NCI-H82 treated with DMSO at 0.1 percent for 48 hours (cell line): Measurements from ENCODE around the gene NKAIN2.
A peak's percentile ranks its signal among the peaks of the same experiment; 100 is the strongest.
"Not testable (repeated sequence)": the region's sequence is repeated elsewhere in the genome, so short reads cannot be mapped to it uniquely, and the experiment has no call there.

Source experiments
- DNase-seq: peaks from one replicate; lab custom pipeline; 2025; ENCODE audit not compliant: unreplicated experiment; lab: John Stamatoyannopoulos, UW

The NKAIN2 gene

DNA sequence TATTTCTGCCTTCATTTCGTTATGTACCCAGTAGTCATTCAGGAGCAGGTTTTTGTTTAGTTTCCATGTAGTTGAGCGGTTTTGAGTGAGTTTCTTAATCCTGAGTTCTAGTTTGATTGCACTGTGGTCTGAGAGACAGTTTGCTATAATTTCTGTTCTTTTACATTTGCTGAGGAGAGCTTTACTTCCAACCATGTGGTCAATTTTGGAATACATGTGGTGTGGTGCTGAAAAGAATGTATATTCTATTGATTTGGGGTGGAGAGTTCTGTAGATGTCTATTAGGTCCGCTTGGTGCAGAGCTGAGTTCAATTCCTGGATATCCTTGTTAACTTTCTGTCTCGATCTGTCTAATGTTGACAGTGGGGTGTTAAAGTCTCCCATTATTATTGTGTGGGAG is 606.8 kb downstream of the NKAIN2 start:
- not testable (repeated sequence) for DNase-seq

DNA sequence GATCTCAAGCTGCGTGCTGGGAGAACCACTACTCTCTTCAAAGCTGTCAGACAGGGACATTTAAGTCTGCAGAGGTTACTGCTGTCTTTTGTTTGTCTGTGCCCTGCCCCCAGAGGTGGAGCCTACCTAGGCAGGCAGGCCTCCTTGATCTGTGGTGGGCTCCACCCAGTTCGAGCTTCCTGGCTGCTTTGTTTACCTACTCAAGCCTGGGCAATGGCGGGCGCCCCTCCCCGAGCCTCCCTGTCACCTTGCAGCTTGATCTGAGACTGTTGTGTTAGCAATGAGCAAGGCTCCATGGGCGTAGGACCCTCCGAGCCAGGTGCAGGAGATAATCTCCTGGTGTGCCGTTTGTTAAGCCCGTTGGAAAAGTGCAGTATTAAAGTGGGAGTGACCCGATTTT is 609.0 kb downstream of the NKAIN2 start:
- not testable (repeated sequence) for DNase-seq

DNA sequence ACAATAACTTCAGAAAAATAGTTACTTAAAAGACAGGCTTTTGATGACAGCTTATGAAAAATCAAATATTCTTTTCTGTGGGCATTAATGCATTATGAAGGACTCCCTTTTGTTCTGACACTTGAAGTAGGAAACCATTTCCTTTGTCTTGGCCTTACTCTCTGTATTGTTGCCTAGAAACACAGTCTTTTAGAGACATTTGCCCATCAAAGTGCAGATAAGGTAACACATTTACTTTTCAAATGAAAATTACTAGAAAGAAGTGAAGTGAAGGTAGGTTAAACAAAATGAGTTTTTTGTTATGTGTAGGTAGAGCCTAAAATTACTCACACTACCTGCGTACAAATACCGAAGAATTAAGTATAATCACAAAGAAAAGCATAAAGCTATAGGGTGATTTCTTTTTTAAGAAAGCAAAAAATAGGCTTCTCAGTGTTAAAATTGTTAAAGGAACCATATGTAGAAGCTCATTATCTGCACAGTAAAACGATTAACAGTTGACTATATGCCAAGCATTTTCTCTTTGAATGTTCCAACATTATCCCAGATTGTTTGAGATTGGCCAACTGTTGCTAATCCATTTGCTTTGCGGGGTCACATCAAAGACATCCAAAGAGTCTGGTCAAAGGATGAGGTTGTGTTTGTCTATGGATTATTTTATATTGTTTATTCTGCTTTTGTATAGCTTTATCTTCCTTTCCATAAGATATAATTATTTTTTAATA is 616.6 kb downstream of the NKAIN2 start:
- DNase-seq, result peak; percentile 65

DNA sequence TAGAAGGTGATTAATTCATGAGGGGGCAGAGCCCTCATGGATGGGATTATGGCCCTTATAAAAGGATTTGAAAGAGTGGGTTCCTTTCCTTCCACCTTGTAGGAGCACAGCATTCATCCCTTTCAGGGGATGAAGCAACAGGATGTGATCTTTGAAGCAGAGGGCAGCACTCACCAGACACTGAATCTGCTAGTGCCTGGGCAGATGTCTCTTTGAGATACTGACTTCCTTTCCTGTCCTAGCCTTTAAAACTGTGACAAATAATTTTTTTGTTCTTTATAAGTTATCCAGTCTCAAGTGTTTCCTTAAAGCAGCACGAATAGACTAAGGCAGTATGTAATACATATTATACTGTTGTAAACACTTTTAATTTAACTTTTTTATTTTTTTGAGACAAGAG is 620.0 kb downstream of the NKAIN2 start:
- DNase-seq, result peak; percentile 84

DNA sequence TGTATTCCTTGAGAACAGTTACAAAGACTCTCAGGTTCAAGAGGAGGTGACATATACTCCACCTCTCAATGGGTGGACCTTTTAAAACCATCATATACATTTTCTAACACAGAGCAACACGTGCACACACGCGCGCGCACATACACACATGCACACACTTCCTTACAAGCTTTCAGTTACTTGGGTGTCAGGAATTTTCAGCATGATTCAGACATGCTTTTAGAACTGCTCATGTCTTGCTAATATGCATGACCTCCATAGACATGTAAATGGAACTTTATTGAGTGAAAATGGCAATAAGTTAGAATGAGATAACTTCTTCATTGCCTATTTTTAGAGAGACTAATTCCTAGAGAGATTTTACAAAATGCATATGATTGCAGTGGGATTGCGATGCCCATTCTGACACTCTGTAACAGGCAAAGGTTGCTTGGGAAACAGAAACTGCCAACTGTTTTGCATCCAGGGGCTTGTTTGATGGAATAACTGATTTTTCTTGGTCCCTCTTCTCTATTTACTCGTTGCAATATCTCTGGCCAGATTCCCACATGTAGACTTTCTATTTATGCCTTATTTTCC is 627.2 kb downstream of the NKAIN2 start:
- DNase-seq, result no peak

DNA sequence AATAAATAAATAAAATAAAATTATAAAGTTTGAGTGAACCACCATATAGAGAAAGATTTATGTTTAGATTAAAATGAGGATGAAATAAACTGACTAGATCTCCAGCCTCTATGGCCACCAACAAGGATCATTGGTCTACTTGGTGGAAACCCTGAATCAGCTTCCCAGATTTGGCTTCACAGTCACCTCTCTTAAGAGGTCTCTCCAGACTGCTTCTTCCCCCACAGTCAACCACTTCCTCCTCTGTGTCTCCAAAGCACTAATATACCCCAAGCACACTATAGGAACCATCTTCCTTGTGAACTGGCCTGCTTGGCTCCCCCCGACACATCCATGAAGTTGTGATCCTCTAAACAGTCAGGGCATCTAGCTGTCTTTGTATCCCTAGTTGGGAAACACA is 629.0 kb downstream of the NKAIN2 start:
- no peak for DNase-seq

DNA sequence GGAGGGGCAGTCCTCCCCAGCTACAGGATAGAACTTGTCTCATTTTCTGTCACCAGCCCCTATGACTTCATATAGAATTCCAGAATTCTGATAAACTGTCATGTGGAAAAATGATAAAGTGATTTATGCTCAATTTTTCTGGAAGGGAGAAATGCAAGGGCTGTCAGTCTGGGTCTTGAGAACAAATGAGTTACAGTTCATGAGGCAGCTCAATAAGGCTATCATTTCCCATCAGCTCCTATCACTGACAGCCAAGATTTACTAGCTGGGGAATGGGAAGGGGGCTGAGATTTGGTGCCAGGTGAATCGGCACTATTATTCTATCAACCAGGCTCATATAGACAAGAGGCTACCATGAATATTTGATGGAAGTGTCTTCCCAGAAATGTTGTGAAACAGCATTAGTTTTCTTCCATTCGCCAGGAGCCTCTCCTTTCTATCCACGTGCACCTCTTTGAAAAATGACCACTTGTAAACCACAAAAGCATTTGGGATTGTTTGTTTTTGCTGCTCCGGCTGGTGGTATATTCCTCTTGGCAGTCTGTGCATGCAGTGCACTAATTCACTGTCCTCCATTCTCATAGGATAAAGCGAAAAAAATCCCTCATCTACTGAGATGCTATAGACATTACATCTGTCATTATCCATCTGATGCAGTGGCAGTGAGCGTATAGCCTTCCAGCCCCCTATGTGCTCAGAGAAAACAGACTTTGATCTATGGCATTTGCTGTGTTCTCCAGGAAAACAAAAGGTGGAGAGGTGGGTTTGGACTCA is 629.9 kb downstream of the NKAIN2 start:
- DNase-seq, result no peak

DNA sequence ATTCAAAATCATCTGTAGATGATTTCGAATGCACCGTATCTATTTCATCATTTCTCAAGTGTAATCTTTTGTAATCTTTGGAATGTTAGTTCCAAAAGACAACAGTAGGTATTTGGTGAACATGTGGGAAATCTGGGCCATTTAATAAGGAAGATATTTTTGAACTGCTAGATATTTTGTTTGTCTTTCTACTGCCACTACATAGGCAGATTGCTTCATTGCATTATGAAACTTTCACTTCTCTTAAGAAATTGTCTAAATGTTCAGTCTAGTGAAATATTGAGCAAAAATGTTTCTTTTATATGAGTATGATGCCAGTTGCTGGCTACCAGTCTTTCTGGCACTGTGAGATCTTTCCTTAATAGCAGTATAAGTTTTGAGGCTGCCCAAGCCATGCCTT is 630.8 kb downstream of the NKAIN2 start:
- no peak for DNase-seq

DNA sequence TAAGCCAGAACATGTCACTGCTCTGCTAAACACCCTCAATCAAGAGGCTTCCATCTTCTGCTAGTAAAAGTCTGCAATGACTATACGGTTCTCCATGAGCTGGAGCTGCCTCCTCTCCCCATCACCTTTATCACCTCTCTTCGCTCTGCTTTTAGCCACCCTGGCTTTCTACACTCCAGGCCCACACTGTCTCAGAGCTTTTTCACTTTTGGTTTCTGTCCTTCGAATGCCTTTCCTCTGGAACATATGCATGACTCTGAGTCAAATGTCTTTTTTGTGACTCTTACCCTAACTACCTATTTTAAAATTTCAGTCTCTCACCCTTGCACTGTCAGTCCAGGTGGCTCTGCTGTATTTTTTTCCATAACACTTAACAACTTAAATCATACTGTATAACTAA is 633.1 kb downstream of the NKAIN2 start:
- no peak for DNase-seq

DNA sequence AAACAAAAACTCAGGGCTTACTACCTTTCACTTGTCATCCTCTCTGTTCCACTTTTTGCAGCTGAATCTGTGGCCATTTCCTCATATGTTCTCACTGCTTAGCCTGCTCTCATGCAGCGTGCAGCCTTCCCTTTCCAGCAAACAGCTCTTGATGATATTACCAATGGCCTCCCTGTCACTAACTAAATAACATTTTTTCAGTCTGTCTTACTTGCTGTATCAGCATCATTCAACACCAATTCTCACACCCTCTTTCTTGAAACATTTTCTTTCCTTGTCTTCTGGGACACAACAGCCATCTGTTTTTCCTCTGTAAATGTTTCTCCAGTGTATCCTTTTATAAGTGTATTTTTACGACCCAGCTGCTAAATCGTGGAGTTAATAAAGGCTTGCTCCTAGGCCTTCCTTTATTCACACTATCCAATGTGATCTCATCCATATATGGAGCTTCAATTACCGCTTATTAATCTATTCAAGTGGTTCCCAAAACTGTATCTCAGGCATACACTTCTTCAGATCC is 634.9 kb downstream of the NKAIN2 start:
- DNase-seq, result no peak

DNA sequence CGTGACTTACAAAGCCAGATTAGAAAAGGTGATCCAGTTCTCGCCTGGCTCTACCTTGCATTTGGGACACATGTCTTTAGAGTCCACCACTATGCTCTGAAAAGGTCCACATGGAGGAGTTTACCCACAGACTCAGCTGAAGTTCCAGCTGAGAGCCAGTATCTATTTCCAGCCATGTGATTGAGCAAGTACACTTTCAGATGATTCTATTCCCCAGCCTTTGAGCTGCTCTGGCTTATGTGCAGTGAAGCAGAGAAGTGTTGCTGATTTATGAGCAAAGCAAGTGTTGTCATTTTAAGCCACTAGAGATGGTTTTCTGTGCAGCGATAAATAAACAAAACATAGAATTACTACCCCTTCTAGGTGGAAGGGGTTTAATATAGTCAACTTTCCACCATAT is 637.8 kb downstream of the NKAIN2 start:
- no peak for DNase-seq

DNA sequence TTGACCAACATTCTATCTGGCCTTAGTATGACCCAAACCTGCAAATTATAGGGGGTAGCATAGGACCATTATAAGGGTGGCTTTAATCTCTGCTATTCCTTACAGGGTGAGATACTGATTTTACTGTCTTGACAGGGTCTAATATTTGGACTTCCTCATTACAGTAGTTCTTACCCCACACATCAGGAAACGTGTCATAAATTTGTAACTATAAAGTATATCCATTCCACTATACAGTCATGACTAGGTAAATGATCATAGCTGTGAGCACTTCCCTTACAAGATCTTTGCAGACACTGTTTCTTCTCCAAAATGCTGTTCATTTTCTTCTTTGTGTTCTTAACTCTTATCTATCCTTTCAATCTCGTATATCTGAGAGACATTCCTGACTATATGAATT is 639.9 kb downstream of the NKAIN2 start:
- DNase-seq, result no peak

DNA sequence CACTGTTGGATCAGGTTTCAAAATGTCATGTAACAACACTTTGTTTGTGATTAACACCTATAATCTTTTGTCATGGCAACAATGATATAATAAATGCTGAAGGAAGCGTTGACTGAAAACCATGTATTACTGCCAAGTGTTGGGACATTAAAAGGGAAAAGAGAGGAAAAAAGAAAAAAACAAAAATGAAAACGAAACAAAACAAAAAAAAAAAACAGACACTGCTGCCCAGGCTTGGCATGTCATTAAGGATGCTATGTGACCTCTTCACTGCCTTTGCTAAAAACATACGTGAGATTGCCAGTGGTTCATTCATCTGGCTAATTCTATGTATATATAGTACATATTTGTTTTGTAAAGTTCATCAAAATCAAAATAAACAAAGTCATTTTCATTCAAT is 641.9 kb downstream of the NKAIN2 start:
- no peak for DNase-seq

DNA sequence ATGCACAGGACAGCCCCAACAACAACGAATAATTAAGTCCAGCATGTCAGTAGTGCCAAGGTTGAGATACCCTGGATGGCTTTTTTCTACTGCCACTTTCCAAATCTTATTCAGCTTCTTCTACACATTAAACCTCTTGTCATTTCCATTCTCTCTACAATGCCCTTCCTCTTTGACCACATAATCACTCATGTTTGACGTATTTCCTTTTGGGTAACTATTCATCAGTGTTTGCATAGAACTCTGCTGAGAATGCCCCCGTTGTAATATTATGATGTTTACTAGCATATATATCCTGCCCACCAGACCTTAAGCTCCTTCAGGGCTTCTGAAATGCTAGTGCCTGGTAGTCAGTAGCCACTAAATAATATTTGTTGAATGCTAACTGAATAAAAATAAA is 643.3 kb downstream of the NKAIN2 start:
- DNase-seq, result no peak

DNA sequence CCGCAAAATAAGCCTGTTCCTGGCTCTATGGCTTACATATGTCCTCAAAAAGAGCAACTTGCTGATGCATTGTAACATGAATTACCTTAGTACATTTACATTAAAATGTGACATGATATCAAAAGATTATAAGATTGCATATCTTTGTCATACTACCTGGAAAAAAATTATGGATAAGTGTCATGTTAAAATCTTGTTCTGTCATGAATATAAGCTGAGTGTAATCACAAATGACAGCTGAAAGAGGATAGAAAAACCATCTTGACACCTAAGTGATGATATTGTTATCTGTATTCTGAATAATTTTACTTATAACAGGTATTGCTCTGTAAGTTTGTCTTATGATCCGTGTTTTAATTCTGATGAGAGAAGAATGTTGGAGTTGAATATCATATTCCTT is 655.6 kb downstream of the NKAIN2 start:
- no peak for DNase-seq

DNA sequence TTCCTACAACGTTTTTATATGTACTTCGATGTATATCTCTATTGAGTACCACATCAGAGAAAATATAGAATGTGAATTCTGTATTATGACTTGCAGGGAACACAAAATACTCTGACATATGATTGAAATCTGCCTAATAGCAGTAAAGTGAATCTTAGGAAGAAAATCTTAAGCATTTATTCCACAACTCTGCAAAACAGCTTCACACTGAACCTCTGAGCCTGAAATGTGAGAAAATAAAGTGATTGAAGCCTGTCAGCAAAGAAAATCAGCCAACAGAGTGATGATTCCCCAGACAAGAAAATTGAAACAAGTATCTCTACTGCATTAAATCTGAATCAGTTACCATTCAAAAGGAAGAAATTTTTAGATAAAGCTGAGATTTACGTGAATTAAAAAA is 659.1 kb downstream of the NKAIN2 start:
- DNase-seq, result peak; percentile 13

DNA sequence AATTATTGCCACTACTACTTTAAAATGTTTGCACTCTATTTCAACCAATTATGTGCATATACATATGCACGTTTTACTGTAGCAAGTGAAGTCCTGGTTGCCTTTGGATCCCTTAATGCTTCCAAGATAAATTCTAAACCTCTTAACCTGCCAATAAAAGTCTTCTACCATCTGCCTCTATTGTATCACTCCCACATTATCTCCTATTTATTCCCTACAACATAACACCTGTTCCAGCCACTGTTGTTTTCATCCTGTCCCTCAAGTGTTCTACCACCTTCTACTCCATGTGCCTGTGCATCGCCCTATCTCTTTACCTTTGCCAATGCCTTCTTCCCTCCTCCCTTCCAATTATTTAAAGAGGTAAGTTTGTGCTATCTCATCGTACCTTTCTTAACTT is 659.6 kb downstream of the NKAIN2 start:
- DNase-seq, result peak; percentile 92

DNA sequence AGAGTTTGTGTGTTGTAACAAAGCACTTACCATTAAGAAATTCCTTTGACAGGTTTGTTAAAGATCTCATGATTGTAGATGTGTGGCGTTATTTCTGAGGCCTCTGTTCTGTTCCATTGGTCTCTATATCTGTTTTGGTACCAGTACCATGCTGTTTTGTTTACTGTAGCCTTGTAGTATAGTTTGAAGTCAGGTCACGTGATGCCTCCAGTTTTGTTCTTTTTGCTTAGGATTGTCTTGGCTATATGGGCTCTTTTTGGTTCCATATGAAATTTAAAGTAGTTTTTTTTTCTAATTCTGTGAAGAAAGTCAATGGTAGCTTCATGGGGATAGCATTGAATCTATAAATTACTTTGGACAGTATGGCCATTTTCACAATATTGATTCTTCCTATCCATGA is 660.9 kb downstream of the NKAIN2 start:
- not testable (repeated sequence) for DNase-seq

DNA sequence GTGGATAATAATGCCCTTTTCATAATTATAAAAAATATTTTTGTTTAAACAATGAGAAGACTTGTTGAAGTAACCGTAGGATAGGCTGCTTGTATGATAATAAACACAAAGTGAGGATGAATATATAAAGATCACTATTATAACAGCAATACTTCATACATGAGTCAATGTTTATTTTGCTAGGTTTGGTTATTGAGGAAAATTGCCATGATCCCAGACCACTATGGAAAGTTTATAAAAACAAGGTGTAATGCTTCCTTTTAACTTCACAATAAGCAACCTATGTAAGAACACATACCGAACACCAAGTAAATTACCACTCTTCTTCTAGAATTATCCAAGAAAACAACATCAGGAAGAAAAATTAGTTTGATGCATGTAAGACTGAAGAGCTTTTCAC is 663.3 kb downstream of the NKAIN2 start:
- no peak for DNase-seq

DNA sequence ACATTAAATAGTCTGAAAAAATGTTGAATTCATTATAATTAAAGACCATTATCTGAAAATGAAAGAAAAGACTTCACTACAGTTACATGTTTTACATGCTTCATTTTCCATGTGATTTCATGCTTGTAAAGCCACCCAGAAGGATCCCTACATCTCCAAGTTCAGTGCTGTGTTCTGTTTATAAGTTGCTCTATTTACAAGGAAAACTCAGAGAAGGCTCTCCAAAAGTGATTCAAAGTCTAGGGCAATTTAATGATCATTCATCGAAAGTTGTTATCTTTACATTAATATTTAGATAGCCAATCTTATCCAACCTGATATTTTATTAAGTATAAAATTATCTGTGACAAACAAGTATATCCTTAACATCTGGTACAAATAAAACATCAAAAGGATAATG is 663.7 kb downstream of the NKAIN2 start:
- no peak for DNase-seq

DNA sequence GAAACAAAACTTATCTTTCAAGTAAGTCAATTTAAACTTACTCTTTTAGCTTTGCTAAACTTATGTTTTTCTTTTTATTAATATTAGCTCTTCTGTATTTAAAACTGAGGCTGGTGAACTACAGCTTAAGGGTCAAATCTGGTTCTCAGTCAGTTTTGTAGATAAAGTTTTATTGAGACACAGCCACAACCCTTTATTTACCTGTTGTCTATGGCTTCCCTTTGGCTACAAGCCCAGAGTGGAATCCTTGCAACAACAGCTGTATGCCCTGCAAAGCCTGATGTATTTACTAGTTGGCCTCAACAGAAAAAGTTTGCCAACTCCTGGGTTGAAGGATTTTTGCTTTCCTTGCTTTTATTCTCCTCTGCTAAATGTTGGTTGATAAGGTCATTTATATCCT is 667.1 kb downstream of the NKAIN2 start:
- DNase-seq, result no peak

DNA sequence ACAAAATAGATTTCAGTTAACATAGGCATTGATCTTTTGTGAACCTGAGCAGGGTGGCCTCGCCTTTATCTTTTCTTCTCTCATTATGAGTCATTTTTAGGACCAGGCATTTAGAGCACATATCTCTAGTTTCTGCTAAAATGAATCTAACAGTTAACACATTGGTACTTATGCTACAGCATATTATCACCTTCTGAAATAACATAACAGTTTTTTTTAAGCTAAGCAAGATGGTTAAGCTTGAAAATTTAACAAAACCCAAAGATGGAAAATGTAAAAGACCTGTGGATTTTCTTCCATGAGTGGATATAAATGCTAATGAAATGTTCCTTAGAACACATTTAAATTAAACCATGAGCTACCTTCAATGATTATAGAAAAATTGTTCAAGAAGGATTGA is 671.5 kb downstream of the NKAIN2 start:
- no peak for DNase-seq
